NCI-H69 (cell line): Measurements from ENCODE around the gene MALRD1.
"Not testable (repeated sequence)": the region's sequence is repeated elsewhere in the genome, so short reads cannot be mapped to it uniquely, and the experiment has no call there.

ENCODE experiments used
- DNase-seq: peaks from one replicate; lab custom pipeline; 2025; lab: John Stamatoyannopoulos, UW

The MALRD1 gene

DNA sequence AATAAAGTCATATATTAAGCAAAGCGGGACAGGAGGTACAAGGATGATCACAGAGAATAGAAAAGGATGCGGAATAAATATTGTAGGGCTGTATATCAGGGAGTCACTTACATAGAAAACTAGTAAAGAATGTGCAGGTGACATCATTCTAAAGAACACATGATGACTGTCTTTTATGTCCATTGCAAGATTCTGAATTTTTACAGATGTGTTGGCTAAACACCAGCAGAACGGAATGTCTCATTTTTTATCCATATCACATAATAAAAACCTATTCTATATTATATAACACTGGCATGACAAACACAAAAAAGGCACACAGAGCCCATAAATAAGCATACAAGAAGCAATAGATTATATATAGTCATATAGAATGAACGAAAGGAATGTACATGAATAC, 448.4 kb downstream of the MALRD1 start:
- no peak for DNase-seq

DNA sequence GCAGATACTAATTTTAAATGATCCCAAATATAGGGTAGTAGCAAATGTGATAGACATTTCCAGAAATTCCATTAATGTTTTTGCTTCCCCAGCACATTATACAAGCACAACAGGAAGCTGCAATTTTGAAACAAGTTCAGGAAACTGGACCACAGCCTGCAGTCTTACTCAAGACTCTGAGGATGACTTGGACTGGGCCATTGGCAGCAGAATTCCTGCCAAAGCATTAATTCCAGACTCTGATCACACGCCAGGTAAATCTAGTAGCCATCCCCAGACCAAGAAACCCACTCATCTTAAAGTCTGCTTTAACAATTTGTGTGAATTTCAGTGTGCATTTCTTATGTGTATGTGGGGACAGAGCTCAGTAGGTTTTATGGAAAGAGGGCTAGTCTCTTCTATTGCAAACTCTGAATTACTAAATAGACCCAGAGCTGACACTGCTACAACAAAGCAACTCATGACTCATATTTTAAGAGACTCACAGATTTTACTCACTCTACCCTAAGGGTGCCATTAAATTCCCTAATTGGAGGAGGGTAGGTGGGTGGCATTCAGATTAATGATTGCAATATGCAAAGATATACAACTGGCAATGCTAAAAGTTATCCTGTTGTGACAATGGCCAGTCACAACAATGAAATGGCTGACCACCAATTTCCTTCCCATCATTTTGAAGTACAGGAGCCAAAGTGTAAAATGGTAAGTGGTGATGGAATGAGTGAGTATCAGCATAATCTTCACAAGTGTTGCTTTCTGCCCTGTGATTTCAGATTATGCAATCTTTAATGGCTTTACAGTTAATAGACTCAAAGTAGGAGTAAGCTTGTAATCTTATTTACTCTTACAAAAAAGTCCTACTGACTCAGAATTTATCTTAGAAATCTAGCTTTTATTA, 450.0 kb downstream of the MALRD1 start:
- DNase-seq = no peak

DNA sequence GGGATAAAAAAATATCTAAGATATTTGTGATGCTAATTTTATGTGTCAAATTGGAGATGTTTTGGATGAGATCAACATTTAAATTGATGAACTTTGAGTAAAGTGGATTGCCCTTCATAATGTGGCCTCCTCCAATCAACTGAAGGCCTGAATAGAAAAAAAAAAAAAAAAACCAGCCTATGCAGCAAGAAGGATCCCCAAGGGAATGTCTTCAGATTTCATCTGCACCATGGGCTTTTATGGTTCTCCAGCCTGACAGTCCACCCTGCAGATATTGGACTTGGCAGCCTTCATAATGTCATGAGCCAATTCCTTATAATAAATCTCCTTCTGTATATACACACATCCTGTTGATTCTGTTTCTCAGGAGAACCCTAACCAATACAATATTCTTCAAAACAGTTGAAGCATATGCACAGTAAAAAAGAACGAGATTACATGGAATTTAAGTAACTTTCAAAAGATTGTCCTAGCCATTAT, 450.7 kb downstream of the MALRD1 start:
- DNase-seq = no peak

DNA sequence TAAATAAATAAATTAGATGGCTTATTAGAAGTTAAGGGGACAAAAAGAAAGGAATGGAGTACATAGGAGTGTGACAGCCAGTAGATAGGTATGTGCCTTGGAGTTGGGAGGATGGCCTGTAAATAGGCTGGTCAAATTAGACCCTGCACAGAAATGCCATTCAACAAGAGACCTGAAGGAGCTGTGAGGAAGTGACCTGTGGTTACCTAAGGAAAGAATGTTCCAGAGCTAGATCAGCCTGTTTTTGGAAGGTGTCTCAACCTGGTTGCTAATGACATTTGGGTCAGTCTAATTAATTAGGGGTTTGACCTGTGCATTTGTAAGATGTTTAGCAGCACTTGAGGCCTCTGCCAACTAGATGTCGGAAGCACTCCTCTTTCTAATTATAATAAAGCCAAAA, 452.4 kb downstream of the MALRD1 start:
- DNase-seq = no peak

DNA sequence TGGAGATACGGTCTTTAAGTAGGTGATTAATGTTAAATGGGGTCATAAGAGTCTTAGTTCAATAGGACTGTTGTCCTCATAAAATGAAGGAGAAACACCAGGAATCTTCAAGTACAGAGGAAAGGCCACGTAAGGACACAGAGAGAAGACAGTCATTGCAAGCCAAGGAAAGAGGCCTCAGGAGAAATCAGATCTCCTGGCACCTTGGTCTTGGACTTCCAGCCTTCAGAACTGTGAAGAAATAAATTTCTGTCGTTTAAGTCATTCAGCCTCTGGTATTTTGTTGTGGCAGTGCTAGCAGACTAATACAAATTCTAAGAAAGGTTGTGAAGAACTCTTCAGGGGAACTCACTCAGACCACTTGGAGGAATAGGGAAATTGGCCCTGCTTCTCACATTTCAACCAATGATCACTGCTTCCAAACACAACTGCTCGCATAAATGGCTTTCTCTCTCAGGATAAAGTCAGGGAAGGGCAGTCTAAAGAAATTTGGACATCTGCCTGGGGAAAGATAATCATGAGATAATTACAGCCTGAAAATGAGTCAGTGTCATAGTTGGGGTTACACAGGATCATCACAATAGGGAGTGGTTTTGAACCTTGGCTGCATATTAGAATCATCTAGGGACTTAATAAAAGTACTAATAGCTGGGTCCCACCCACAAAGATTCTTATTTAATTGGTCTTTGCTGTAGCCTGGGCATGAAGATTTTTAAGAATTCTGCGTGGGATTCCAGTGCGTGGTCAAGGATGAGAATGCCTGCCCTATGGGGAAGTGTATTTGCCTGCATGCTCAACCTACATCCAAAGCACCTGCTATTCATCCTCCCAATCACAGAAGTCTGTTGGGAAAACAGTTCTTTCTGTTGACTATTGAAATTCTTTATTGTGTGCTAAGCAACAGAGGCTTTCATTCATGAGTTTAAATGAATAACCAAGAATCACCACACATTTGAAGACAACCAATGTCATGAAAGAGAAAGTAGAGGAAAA, 457.0 kb downstream of the MALRD1 start:
- DNase-seq = no peak

GRCh38 chr10:19510005-19510732, 461.6 kb downstream of the MALRD1 start:
- not testable (repeated sequence) for DNase-seq

DNA sequence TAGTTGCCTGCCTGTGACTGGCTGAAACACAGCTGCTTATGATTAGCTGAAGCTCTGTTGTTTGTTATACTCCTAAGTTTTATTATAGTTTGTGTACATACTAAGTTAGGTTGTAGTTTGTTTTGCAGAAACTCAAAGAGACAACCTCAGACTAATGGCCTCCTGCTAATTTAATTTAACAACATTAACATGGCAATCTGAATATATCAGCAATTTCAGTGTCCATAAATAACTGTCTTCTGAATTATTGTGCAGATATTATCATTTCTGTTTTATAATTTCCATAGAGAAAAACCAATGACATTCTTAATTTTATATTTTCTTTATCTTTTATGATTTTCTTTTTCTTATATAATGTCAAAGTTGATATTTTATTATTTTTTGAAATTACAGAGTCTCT, 469.5 kb downstream of the MALRD1 start:
- DNase-seq = no peak

GRCh38 chr10:19518632-19519031, 470.0 kb downstream of the MALRD1 start:
- no peak for DNase-seq

GRCh38 chr10:19531324-19531723, 482.7 kb downstream of the MALRD1 start:
- no peak for DNase-seq

DNA sequence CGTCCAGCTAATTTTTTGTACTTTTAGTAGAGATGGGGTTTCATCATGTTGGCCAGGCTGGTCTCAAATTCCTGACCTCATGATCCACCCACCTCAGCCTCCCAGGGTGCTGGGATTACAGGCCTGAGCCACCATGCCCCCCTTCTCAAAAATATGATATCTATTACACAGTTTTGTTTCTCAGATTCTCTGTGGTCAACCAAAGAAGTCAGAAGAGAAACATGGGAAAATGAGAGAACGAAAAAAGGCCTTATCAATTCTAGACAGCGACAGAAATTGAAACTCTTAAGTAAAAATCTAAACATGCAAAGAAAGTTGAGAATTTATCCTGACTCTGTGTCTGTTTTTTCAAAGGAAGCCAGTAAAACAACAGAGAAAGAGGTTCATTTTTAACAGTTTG, 483.8 kb downstream of the MALRD1 start:
- DNase-seq = no peak

- DNase-seq = no peak
These were observed 492.7 kb downstream of the MALRD1 start for GRCh38 chr10:19541299-19541698.

DNA sequence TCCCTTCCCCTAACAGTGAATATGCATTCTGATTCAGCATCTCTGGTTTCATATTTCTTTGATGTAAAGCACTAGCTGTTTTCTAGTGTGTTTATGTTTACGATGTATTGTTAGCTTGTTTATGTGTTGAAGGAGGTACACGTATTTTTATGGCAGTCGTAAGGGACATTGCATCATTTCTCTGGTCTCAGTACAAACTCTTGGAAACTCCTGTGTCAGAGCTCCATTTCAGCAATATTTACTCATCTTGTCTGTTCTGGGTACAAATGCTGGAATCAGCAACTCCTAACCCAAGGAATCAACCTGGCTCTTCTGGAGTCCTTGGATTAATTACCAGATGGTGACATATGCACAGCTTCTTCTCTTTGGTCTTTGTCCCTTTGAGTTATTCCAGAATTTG, 497.6 kb downstream of the MALRD1 start:
- DNase-seq = no peak

GRCh38 chr10:19549503-19549902, 500.9 kb downstream of the MALRD1 start:
- no peak for DNase-seq

DNA sequence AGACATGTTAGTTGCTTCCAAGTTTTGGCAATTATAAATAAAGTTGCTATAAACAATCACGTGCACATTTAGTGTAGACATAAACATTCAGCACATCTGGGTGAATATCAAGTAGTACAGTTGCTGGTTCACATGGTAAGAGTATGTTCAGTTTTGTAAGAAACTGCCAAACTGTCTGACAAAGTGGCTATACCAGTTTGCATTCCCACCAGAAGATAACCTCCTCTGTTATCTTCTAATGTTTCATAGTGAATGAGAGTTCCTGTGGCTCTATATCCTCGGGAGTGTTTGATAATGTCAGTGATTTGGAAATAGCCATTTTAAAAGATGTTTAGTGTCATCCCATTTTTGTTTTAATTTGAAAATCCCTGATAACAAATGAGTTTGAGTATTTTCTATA, 508.1 kb downstream of the MALRD1 start:
- no peak for DNase-seq

GRCh38 chr10:19561181-19561580, 512.6 kb downstream of the MALRD1 start:
- DNase-seq = no peak

- no peak for DNase-seq
These were observed 515.0 kb downstream of the MALRD1 start for GRCh38 chr10:19563388-19564141.

DNA sequence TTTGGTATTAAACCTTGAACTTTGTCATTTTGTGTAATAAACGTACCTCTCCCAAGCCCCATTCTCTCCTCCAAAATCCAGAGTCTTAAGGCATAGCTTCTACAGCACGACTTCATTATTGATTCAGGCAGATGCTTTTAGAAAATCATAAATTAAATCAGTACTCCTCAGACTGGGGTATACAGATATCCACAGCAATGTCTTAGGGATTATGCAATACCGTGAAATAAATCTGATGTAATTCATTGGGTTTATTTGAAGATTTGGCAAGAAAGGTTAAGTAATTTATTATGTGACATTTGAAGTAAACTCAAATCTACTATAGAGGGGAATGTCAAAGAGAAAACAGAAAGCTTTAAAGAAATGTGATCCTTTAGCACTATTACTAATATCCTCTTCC, 521.5 kb downstream of the MALRD1 start:
- no peak for DNase-seq

GRCh38 chr10:19570991-19571390, 522.4 kb downstream of the MALRD1 start:
- DNase-seq = no peak

GRCh38 chr10:19572056-19572455, 523.5 kb downstream of the MALRD1 start:
- no peak for DNase-seq

- DNase-seq = no peak
These were observed 528.0 kb downstream of the MALRD1 start for GRCh38 chr10:19576576-19576975.

DNA sequence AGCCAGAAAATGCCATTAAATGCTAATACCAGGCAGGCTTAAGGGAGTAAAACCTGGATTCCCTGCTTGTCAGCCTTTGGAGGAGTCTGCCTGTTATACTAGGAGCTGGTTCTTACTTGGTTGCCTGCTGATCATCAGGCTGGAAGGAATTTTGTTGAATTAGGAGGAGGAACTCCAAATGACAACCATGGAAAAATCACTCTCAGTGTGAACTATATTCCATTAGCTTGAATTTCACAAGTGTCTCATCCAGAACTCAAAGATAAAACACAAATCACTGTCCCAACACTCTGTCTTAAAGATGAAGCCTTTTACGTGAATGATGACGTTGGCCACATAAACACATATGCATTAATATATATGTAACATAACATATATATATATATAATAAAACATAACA, 528.8 kb downstream of the MALRD1 start:
- DNase-seq = no peak
